A549 (cell line): ENCODE measurements around the gene RERE.

ENCODE experiments used
- JUNB ChIP-seq: fragments of >200 bp; sonication (Bioruptor Twin); formaldehyde crosslinking; IDR thresholded peaks from 2 replicates; pipeline ENCODE4 v1.6.1; 2016
- POLR2A ChIP-seq: IDR thresholded peaks from 2 replicates; pipeline ENCODE4 v1.6.1; 2012; ENCODE audit warnings: mild to moderate bottlenecking, low read length
- TF ChIP-seq, protein P1 (sequence below): fragments of 200-600 bp; sonication (generic); IDR thresholded peaks from 2 replicates; pipeline ENCODE4 v1.6.1; 2016; ENCODE audit warnings: antibody characterized with exemption, mild to moderate bottlenecking, moderate library complexity

GRCh38 chr1:8862528-8862927, 45.1 kb upstream of the RERE start:
- TF ChIP-seq POLR2A (no peak), JUNB (no peak)
- TF ChIP-seq, protein P1, sequence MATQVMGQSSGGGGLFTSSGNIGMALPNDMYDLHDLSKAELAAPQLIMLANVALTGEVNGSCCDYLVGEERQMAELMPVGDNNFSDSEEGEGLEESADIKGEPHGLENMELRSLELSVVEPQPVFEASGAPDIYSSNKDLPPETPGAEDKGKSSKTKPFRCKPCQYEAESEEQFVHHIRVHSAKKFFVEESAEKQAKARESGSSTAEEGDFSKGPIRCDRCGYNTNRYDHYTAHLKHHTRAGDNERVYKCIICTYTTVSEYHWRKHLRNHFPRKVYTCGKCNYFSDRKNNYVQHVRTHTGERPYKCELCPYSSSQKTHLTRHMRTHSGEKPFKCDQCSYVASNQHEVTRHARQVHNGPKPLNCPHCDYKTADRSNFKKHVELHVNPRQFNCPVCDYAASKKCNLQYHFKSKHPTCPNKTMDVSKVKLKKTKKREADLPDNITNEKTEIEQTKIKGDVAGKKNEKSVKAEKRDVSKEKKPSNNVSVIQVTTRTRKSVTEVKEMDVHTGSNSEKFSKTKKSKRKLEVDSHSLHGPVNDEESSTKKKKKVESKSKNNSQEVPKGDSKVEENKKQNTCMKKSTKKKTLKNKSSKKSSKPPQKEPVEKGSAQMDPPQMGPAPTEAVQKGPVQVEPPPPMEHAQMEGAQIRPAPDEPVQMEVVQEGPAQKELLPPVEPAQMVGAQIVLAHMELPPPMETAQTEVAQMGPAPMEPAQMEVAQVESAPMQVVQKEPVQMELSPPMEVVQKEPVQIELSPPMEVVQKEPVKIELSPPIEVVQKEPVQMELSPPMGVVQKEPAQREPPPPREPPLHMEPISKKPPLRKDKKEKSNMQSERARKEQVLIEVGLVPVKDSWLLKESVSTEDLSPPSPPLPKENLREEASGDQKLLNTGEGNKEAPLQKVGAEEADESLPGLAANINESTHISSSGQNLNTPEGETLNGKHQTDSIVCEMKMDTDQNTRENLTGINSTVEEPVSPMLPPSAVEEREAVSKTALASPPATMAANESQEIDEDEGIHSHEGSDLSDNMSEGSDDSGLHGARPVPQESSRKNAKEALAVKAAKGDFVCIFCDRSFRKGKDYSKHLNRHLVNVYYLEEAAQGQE, result no peak
